DMS 273 treated with DMSO at 0.1 percent for 48 hours (cell line): ENCODE data around the gene NUP35.

Experiments
- DNase-seq: peaks from one replicate; lab custom pipeline; 2025; lab: John Stamatoyannopoulos, UW

The NUP35 gene

DNA sequence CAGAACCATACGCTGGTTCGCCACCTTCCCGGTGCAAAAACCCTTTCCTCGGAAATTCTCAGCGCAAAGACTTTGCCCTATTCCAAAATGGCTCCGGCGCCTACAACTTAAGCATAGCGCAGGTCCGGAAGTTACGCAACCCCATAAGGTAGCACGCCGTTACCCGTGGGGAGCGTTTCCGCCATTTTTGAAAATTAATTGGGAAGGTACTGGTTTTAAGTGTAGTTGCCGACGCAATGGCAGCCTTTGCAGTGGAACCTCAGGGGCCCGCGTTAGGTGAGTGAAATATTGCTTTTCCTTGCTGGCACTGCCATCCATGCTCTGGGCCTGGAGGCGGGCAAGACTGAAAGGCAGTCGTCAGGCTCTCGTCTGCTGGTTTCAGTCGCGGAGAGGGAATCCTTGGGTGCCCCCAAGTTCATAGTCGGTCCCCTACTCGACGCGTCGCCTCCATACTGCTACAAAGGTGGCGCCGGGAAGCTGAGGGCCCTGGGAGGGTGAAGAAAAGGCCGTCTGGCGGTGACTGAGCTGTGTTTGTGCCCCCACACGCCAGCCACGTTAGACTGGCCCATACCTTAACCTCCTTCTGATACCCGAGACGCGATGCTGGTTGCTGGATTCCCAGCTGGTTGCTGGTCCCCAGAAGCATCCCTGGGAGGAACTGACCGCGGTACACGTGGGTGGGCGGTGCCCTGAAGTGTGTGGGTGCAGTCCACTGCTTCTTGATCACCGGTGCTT lies at the start of gene NUP35:
Gene NUP35, plus strand, starts transcription at position 222 of the 735 bp plus-strand sequence. Its CDS starts 15 bp downstream, at position 237.
- peak; percentile 78 for DNase-seq

DNA sequence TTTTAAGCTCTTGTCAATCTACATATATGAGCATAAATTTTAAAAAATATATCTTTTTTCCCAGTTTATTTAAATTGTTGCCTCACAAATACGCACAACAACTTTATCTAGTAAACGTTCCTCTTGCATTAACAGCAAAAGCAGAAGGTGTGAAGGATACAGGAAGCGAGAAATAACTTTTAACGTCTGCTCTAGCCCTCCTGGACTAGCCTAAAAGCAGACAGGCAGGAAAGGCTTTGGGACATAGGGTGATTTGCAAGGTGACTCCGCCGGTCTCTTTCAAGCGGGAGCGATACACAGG lies 46.1 kb upstream of the NUP35 start:
- no peak for DNase-seq

- peak; percentile 89 for DNase-seq
These were observed 45.6 kb upstream of the NUP35 start, which contains the start of gene DUSP19 for GRCh38 chr2:183078464-183079138. Gene DUSP19 (plus strand): TSS chr2:183078747. CDS start chr2:183078934, 187 bp downstream.

GRCh38 chr2:183079139-183079775 lies 45.0 kb upstream of the NUP35 start:
- no peak for DNase-seq

- no peak for DNase-seq
These were observed 42.3 kb upstream of the NUP35 start for GRCh38 chr2:183081911-183082310.

GRCh38 chr2:183088061-183088460 lies 36.2 kb upstream of the NUP35 start:
- DNase-seq = no peak

- no peak for DNase-seq
These were observed 34.9 kb upstream of the NUP35 start for GRCh38 chr2:183089192-183089851.

DNA sequence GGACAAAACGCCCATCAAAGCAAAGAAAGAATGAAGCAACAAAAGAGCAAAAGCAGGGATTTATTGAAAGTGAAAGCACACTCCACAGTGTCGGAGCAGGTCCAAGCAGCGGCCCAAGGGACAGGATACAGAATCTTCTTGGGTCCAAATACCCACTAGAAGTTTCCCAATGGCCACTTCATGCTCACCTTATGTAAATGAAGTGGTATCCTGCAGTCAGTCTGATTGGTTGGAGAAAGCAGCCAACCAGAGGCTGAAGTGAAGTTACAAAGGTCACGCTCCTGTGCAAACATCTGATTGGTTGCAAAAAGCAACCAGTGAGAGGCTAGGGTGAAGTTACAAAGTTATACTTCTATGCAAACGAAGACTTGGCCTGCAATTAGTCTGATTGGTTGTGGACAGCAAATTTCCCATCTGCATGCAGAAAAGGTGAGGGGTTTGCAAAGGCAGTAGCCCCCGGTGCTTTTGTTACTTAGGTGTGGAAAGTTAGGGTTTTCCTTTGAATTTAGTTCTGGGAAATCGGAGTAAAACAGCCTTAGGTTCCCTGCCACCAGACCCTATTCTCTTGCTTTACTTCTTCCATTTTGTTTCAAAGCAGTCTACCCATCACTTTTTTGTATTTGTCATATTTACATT lies 32.8 kb upstream of the NUP35 start:
- no peak for DNase-seq

DNA sequence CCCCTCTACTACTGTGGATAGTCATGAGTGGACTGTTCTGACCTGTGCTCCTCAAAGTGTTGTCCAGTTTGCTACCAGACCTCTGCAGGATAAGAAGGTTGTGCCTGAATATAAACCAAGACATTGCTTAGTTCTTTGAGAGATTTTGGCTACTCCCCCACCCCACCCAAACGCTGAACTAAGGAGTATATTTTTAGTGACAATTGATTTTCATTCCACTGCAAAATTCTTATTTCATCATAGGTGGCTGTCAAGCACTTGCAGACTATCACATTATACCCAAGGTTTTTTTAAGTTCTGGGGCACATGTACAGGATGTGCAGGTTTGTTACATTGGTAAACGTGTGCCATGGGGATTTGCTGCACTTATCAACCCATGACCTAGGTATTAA lies 32.3 kb upstream of the NUP35 start:
- DNase-seq = no peak

DNA sequence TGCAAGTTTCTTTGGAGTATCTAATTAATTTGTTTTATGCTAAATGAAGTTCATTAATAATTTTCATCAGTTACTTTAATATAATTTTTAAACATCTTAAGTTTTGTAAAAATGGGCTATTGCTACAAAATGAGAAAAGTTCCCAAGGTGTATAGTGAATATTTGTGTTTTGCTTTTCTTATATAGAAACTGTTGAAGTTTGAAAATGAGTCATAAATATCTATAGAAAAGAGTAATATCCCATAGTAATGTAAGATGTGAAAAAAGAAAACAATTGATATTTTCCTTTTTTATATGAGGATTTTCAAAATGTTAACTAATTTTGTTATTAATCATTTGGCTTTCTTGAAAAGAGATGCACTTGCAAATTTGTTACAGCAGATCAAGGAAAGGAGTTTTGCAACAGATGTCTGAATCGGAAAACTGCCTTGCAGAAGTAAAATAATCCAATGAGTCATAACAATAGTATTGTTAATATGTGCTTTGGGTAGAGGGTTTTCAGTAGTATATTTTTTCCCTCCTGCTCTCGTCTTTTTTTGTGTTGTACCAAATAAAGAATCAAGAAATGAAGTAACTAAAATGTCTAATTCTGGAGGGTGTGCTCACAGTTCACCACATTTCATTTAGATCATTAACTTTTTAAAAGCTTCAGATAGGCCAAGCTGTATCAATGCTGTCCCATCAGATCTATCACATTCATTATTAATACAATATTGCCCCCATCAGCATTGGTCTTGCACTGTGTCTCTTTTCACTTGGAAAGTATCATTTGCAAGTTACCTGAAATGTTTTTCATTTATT lies 30.2 kb upstream of the NUP35 start:
- no peak for DNase-seq

DNA sequence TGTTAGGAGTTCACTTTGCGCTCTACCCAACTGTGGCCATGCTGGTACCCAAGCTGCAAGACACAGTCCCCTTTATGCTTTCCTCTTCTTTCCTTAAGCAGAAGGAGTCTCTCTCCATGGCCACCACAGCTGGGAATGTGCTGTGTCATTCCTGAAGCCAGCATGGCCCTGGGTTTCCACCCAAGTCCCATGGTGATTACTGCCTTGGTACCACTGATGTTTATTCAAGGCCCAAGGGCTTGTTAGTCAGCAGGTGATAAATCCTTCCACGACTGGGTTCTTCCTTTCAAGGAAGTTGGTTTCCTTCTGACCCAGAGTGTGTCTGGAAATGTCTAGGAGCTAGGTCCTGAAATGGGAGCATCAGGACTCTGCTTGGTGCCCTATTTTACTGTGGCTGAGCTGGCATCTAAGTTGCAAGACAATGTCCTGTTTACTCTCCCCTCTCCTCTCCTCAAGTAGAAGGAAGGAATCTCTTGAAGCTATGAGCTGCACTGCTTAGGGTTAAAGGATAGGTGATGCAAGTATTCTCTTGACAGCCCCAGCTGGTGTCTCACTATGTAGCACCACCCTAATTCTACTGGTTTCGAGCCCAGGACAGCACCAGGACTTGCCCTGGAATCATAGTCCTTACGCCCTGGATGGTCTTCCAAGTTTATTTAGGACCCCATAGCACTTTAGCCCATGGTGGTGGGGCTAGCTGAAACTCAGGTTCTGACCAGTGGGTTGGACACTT lies 18.7 kb upstream of the NUP35 start:
- no peak for DNase-seq

DNA sequence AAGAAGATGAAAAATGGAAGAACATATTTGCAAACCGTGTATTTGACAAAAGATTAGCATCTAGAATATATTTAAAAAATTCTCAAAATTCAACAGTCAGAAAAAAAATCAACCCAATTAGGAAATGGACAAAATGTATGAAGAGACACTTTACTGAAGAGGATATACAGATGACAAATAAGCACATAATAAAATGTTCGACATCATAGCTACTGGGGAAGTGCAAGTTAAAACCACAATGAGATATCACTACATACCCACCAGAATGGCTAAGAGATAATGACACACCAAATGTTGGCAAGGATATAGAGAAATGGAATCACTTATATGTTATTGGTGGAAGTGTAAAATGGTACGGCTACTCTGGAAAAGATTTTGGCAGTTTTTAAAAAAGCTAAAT lies 11.7 kb upstream of the NUP35 start:
- no peak for DNase-seq

DNA sequence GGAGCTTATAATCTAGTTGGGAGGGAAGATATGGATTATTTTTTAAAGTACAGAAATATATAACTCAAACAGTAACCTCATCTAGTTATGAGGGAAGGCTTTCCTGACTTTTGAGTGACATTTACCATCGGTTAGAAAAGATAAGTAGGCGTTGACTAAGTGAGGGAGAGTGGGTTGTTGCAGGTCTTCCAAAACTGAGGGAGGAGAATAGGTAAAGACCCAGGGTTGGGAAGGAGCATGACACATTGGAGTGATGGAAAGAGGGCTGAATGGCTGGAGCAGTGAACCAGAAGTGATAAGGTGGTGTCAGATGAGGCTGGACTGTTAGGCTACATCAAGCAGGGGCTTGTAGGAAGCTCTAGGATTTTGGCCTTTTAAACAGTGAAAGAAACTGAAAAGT lies 10.6 kb upstream of the NUP35 start:
- DNase-seq = no peak

- DNase-seq = no peak
These were observed 7.0 kb upstream of the NUP35 start for GRCh38 chr2:183117226-183117625.

GRCh38 chr2:183123117-183123958 lies 905 bp upstream of the NUP35 start:
- no peak for DNase-seq

DNA sequence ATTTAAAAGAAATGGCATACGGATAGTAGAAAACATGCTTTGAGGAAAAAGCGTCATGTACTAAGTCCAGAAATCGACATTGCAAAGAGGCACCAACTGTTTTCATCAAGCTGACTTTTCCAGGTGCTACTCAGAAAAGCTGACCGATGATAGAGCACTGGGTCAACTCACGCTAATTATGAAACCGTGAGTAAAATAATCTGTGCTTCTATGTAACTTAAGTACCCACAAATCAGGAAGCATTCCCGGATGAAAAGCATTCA lies 353 bp upstream of the NUP35 start:
- DNase-seq = no peak

DNA sequence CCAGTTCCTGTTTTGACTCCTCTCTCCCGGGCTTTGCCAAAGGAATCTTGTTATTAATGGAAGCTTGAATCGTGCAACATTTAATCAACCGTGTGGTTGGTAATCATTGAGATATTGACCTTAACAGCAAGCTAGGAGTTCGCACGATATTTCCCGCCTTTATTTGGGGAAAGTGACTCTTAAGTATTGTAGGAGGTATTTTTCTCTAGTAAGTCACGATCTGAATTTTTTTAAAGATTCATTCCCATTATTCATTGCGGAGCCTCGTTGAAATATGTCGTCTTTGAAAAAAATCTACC lies 663 bp downstream of the NUP35 start:
- DNase-seq = no peak

GRCh38 chr2:183125659-183126341 lies 1.6 kb downstream of the NUP35 start:
- no peak for DNase-seq

DNA sequence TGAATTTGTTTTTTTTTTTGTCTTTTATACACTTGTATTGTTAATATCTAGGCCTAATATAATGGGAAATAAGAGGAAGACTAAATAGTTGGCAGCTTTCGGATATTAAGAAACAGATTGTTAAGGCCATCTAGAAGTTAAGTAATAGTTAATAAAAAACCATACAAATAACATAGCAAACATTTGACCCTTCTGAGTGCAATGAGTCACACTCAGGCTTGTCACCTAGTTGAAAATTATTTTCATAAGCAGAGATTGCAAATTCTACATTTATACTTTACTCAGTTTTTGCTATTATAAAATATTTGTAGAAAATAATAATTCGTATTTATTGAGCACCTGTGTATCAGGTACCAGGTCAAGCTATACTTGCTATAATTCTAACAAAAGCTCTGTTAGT lies 2.4 kb downstream of the NUP35 start:
- DNase-seq = no peak

DNA sequence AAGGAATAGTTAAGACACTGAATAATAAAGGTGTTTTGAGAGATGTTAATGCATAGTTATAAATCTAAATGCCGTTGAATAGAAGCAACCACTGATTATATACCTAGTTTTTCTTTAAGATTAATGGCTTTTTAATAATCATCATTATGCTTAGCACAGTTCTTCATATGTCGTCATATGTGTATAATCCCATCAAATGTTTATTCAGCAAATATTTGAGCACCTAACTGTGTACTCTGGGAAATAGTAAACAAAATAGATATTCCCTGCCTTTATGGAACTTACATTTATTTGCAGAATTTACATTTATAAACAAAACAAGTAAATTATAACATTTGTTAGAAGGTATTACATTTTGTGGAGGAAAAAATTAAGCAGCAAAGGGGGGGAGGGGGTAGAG lies 9.8 kb downstream of the NUP35 start:
- DNase-seq = no peak
